Hindlimb muscle (tissue), 1 donor: ENCODE measurements around the gene TSPOAP1. TPM values are rescaled to one million over a fixed set of nuclear protein-coding genes. Genes with fewer than 3 reads are reported as not detected.

Experiments used
- polyA plus RNA-seq: library from polyadenylated mRNA; unstranded; fragments of 120-200 nt; gene quantifications from one replicate; pipeline ENCODE4 v1.2.1, GENCODE V29; 2013; ENCODE audit not compliant: insufficient read length

The TSPOAP1 gene
- polyA plus RNA-seq, 1 donor = 5.5 TPM

Other genes starting within 250 kb of the TSPOAP1 start
- 42.2 TPM for gene DYNLL2, start 245.4 kb downstream of the TSPOAP1 start, polyA plus RNA-seq
- 0.05 TPM for gene OR4D1, start 180.4 kb downstream of the TSPOAP1 start, polyA plus RNA-seq
- not detected for gene OR4D2, start 161.8 kb downstream of the TSPOAP1 start, polyA plus RNA-seq
- gene EPX, start 136.1 kb downstream of the TSPOAP1 start, polyA plus RNA-seq = 0.62 TPM
- gene MKS1, start 109.5 kb downstream of the TSPOAP1 start, polyA plus RNA-seq = 17.0 TPM
- gene LPO, start 90.2 kb downstream of the TSPOAP1 start, polyA plus RNA-seq = 0.22 TPM
- gene MPO, start 47.9 kb downstream of the TSPOAP1 start, polyA plus RNA-seq = 11.4 TPM
- gene SUPT4H1, start 23.4 kb upstream of the TSPOAP1 start, polyA plus RNA-seq = 70.8 TPM
- 0.05 TPM for gene RNF43, start 88.7 kb upstream of the TSPOAP1 start, polyA plus RNA-seq
- gene HSF5, start 159.6 kb upstream of the TSPOAP1 start, polyA plus RNA-seq = 0.05 TPM
- 22.1 TPM for gene MTMR4, start 185.8 kb upstream of the TSPOAP1 start, polyA plus RNA-seq